ENCODE data around the gene MITF.

GRCh38 chr3:69737392-69737791 lies 1.9 kb upstream of the MITF start:
- no peak for TF ChIP-seq CTCF (IDR thresholded peaks at IDR 0.05)
- no peak for TF ChIP-seq ZFX (IDR thresholded peaks at IDR 0.05; ENCODE audit: borderline replicate concordance)
